NCI-H1092 treated with DMSO at 0.1 percent for 48 hours (cell line): ENCODE data around the gene SMARCE1.
"Not testable (repeated sequence)": the region's sequence is repeated elsewhere in the genome, so short reads cannot be mapped to it uniquely, and the experiment has no call there.

Experiments used
- DNase-seq: peaks from one replicate; lab custom pipeline; 2025; lab: John Stamatoyannopoulos, UW

Gene SMARCE1

DNA sequence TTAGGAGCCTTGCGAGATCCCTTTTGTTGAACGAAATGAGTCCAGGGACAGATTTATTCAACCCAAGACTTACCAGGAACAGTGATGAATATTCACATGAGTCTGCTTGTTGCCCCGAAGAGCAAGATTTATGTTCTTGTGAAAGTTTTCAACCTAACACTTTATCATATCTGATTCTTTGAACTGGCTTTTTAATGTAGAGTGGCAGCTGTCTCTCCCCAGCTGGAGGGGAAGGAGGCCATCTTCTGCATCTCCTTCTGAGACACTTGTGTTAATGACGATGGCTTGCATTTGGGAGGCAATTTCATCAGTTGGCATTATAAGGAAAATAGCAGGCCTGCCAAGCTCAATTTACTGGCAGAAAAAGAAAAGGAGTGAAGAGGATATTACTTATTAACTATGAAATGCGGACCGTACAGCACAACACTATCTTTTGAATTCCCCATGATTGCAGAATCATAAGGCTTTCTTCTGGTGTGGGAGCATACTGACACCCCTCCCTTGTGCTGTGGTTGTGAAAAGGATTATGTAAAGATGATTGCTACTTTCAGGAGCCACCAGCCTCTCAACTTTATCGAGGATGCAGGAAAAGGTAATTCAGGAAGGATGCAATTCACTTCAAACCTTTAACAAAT lies 35.7 kb downstream of the SMARCE1 start:
- no peak for DNase-seq

DNA sequence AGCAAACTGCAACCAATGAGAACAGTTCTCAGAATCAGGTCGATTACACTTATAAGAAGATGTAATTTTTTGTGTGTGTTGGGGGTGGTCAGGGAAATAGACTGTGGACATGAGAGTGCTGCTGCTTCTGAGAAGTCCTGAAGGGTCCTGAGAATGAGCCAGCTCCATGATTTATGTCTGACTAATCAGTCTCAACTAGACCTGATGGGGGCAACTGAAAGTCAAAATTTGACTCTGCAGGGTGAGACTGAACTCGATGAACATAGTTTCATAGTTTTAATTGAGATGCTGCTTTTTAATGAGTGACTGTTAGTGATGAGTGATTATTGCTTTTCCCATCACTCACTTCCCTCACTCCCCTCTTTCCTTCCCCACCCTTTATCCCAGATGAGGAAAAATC lies 37.3 kb downstream of the SMARCE1 start:
- DNase-seq = no peak

DNA sequence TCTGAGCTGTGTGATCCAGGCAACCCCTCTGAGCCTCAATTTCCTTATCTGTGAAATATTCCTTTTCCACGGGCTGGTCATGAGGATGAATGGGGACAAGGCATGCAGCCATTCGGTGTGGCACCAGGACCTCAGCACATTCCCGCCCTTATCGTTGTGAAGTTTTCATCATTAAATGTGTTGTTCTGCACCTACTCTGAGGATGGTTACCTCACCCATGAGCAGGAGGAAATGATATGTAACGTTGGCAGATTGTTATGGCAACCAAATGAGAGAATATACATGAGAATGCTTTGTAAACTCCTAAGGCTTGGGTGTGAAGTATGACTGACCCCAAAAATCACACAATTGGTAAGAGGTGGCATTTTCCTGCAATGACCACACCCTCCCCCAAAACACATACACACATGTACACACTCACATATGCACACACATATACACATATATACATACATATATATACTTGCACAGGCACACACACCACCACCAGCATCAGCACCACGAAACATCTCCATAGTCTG lies 39.5 kb downstream of the SMARCE1 start:
- no peak for DNase-seq

DNA sequence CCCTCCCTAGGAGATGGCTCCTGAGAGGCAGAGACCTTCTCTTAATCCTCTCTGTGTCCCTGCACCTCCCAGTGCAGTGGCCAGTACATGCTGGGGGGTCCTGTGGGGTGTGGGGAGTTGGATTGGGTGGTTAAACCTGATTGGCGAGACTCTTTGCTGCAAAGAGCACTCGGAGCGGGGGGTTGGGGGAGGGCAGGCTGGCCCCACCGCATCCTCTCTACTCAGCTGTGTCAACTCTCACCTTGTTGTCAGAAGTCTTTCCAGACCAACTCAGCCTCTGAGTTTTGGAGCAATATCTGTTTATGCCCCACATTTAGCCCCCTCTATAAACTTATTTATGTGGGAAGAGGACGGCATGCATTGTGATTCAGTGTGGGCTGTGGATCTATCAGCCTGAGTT lies 40.0 kb downstream of the SMARCE1 start:
- DNase-seq = no peak

DNA sequence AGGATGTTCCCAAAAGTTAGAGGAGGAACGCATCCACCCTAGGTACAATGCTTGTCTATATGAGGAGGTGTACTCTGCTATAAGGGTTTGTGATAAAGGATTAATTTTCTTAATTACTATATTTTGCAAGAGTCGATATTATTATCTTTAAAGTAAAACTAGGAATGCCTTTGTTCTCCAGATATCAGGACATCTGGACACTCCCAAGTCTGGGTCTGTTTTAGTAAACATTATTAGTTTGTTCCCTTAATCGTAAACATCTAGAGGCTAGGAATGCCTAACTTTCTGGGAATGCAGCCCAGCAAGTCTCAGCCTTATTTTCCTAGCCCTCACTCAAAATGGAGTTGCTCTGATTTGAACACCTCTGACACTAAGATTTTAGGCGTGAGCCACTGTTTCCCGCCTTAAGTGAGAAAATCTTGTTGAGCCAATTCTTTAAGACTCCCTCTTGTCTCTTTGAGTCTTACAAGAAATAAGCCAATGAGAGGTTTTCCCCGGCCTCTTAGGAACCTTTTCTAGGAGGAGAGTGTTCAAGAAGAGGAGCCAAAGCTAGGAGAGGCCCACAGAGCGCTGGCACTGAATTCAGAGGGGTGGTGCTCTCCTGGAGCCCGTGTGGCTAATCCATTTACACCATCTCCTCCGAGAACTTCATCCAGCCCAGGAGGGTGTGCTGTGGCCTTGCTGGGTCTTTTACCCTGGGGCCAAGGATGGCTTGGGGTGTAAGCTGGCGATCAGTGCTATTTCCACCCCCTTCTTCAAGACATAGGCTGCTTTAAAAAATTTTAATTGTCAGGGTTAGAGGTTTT lies 40.9 kb downstream of the SMARCE1 start:
- no peak for DNase-seq

DNA sequence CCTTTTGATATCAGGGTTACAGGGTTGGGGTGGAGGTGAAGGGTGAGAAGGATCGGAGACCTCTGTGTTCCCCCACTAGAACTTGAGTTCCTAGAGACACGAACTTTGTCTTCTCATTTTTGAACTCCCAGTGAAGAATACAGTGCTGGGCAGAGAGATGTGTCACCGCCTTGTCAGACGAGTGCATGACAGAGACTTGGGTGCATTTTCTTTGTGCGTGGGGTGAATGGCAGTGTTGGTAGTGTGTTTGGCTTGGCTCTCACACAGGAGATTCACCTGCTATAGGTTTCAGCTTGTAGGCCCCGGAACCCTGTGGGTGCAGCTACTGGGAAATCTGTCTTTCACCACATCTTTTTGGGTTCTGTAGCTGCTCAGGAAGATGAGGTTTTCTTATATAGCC lies 42.3 kb downstream of the SMARCE1 start:
- DNase-seq = no peak

DNA sequence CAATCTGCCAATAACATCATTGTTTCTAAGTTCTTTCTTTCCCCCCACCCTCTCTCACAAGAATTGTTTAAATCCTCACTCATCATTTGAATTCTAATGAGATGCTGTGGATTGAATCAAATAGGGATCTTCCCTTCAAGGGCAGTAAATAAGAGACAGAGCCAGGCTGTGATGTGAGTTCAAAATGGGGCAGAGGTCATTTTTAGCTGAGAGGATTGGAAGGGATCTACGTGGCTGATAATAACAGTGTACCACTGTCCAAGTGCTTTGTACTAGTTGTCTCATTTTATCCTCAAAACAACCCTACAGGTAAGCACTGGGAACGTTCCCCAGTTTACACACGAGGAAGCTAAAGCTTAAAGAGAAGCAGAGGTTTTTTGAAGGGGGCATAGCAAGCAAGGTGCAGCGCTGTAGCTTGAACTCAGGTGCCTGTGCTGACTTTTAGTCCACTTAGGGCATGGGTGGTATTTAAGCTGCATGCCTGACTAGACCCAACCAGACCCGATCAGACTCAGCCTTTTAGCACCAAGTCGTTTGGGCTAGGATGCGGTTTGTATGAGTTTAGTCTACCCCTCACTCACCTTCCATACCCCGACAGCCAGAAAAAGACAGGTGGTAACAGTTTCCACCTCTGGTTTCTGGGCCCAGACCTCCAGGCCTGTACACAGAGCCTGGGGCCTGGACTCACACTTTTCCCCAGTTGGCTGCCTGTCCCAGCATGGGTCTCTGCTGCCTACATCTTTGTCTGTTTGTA lies 43.1 kb downstream of the SMARCE1 start:
- DNase-seq = no peak

DNA sequence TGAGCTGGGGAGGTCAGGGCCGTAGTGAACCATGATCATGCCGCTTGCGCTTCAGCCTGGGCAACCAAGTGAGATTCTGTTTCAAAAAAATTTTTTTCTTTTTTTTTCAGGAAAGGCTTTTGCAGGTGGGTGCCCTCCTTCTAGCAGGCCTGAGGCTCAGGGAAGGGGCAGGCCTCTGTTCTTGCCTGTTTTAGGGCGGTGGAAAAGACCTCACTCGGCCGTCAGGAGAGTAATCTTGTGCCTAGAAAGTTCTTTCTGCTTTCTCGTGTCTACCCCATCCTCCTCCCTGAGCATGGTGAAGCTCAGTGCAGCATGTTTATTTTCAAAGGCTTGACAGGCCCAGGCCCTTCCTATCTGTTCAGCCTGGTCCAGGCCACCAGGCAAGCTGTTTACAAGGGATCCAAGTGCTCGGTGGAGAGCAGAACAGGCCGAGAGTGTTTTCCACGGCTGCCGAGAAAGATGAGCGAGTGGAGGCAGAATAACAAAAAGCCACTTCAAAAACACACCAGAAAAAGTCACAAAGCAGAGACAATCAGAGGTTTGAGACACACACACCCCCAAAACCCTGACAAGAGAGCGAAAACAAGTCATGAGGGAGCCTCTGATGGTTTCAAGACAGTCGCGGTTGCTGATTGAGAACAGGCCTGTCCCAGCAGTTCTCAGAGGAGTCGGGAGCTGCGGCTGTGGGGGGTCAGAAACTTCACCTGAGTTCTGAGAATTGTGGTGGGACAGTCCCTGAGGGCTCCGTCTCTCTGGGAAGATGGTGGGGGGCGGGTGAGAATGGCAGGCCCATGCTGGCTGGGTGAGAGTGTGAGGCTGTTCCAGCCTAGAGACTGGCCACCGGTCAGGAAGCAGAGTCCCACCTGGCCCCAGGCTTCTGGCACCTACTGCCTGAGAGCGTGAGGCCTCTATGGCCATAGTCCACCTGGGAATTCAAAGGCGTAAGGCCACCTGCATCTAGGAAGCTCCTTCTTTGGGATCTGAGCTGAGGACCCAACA lies 44.9 kb downstream of the SMARCE1 start:
- DNase-seq = no peak

DNA sequence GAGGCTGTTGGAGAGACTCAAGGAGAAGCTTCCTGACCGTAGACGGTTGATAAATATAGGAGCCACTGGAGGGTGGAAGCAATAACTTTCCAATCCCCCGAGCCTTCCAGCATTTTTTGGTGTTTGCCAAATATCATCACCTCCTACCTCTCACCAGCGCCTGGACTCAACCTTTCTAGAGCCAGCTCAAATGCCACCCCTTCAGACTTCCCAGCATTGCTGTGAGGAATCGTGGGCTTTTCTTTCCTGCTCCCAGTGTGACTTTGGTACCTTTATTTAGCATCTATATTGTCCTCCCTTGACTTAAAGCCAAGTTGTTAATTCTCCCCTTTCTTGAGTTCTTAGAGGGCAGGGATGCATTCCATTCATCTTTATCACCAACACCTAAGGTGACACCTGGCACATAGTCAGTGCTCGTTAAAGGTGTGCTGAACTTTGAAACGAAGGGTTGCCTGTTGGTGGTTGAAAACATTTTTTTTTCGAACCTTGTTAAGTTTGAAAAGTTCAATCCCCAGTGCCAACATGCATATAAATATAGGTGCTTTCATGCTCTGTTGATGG lies 47.1 kb downstream of the SMARCE1 start:
- DNase-seq = no peak

DNA sequence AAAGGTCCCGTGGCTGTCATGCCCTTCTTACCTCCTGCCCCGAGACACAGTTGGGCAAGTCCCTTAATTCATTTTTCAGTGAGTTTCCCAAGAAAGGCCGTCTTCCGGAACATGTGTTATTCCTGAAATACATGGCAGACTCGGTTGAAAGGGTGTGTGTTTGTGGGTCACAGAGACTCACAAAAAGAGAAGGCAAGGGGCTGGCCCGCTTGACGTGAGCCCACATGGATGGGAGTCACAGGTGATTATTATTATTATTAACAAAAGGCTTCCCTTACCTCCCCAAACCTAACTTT lies 48.2 kb downstream of the SMARCE1 start:
- DNase-seq = no peak

DNA sequence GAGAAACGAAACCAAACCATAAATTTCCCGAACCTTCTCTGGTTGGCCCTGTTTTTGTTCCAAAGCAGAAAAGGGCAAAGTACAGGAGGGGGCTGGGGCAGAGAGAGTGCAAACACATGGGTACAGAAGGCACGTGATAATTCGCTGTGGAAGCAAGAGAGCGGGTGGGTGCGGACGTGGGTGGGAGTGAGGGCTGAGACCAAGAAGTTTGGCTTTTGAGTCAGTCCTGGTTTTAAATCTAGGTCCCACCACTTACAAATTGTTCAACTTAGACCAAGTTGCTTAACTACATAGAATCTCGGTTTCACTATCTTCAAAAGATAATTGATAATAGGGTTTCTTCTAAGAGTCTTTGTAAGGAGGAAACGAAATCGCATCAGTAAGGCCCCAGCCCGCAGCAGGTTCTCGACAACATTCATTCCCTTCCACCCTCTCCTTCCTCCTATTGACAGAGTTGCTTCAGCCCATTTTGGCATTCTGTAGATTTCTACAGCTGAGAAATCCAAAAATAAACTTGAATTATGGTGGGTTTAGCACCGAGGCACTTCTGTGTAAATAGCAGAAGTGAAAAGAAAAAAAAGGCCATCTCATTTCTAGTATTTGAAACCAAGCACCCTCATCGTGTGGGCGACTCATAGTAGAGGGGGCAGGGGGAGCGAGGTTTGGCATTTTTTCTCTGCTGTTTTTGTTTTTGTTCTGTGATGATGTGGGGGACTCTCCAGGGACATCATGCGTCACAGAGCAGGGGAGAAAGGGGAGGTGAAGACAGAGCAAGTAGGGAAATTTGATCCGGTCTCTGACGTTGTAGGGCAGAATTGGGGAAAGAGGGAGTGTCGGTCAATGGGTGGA lies 48.8 kb downstream of the SMARCE1 start:
- no peak for DNase-seq

DNA sequence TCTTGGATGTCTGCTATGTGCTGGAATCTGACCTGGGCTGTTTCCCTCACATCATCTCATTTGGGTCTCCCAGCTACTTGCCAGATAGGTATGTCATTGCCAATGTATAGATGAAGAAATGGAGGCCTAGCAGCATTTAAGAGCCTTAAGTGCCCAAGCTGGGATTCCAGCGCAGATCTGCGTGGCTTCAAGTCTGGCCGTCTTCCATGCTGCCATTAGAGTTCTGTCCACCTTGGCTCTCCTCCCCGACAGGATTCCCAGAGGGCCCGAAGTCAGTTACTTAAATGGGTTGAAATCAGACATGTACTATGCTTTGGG lies 49.4 kb downstream of the SMARCE1 start:
- no peak for DNase-seq

DNA sequence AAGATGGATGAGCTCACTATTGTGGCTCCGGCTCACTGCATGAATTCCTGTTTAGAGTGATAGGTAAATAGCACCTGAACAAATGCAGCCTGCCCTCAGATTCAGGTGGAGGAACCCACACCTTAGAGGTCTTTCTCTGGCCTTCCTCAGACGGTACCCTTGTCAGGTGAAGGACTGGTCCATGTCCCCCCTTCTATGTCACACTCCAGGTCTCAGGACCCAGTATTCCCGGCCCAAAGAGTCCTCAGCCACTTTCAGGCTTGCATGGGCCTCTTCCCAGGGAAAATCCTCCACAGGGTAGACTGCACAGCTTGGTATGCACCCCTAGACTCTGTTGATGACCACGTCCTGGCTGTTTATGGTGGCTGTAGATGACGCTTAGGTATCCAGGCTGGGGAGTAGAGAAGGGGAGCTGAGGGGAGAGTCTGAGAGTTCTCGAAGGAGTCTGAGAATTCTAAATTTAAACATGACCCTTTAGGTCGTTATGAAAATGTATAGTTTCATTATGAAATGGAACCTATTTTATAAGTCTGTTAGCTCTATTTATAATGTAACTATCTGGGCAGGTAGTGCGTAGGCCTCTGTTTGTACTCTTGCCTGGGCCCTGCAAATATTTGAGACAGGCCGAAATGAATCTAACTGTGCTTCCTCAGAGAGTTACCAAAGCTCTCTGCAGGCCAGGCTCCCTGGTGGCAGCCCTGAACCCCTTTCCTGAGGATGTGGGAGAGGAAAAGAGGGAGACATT lies 49.9 kb downstream of the SMARCE1 start:
- DNase-seq = no peak

DNA sequence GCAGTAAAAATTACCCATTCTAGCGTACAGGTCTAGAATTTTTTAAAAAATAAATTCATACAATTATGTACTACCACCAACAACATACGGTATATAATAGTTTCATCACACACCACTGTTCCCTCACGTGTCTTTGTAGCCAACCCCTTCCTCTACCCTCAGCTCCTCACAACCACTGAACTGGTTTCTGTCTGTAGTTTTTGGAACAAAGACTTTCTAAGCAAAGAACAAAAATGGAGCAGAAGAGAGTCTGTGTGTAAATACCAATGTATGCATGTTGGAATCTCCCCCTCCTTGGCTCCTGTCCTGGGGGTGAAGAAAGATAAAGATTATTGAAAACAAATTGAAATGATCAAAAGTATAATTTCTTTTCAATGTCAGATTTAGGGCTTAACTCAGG lies 50.5 kb downstream of the SMARCE1 start:
- DNase-seq = no peak

DNA sequence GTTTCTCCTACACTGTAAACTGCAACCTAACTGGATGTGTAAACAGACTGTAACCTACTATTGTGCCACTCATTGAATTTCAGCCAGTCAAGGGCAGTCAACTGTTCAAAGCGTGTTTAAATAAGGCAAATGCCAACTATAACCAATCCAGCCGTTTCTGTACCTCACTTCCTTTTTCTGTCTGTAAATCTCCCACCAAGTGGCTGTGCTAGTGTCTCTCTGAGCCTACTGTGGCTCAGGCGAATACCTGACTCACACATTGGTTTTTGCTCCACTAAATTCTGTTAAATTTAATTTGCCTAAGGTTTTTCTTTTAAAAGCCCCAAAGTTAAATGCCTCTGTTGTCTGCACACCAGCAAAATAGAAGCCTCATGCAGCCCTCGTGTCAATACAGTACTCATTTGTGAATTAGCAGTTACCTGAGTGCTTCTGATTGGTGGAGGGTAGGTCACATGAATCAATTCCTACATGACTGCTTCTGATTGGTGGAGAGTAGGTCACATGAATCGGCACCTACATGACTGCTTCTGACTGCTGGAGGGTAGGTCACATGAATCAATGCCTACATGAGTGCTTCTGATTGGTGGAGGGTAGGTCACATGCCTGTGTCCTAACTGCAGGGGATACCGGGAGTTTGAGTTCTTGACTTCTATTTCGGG lies 51.2 kb downstream of the SMARCE1 start:
- peak; percentile 11 for DNase-seq

DNA sequence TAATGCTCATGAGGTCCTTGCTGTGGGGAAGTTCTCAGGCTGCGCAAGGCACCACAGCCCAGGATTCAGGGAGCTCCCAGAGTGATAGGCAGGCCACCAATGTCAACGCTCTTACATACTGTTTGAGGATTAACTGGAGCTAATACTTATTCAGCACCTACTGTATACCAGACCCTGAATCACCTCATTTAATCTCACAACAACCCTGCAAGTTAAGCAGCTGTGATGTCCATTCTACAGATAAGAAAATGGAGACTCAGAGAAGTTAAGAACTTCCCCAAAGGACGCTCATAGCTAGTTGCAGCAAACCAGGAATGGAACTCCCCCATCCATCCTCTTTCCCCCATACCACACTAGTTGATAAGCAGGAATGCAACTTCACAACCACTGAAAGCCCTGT lies 56.9 kb downstream of the SMARCE1 start:
- DNase-seq = no peak

DNA sequence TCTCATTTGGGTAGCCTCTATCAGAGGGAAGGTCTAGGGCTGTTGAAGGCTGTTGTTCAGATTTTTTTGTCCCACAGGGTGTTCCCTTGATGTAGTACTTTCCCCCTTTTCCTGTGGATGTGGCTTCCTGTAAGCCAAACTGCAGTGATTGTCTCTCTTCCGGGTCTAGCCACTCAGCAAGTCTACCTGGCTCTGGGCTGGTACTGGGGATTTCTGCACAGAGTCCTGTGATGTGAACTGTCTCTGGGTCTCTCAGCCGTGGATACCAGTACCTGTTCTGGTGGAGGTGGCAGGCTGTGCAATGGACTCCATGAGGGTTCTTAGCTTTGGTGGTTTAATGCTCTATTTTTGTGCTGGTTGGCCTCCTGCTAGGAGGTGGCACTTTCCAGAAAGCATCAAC lies 59.1 kb downstream of the SMARCE1 start:
- no peak for DNase-seq

DNA sequence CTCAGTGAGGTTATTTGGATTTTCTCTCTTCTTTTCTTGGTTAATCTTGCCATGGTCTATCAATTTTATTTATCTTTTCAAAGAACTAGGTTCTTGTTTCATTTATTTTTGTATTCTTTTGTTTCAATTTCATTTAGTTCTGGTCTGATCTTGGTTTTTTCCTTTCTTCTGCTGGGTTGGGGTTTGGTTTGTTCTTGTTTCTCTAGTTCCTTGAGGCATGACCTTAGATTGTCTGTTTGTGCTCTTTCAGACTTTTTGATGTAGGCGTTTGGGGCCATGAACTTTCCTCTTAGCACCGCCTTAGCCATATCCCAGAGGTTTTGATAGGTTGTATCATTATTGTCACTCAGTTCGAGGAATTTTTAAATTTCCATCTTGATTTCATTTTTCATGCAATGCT lies 61.4 kb downstream of the SMARCE1 start:
- not testable (repeated sequence) for DNase-seq

DNA sequence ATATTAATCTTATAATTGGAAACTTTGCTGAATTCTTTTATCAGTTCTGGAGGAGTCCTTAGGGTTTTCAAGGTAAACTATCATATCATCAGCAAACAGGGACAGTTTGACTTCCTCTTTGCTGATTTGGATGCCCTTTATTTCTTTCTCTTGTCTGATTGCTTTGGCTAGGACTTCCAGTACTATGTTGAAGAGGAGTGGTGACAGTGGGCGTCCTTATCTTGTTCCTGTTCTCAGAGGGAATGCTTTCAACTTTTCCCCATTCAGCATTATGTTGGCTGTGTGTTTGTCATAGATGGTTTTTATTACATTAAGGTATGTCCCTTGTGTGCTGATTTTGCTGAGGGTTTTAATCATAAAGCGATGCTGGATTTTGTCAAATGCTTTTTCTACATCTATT lies 62.7 kb downstream of the SMARCE1 start:
- not testable (repeated sequence) for DNase-seq
